Right kidney (tissue), 1 donor: ENCODE results near the gene IFNAR1.
A peak's percentile ranks its signal among the peaks of the same experiment; 100 is the strongest.

Experiments used
- DNase-seq: peaks from one replicate; pipeline ENCODE4 v3.0.0-alpha.2; 2016

Gene IFNAR1

DNA sequence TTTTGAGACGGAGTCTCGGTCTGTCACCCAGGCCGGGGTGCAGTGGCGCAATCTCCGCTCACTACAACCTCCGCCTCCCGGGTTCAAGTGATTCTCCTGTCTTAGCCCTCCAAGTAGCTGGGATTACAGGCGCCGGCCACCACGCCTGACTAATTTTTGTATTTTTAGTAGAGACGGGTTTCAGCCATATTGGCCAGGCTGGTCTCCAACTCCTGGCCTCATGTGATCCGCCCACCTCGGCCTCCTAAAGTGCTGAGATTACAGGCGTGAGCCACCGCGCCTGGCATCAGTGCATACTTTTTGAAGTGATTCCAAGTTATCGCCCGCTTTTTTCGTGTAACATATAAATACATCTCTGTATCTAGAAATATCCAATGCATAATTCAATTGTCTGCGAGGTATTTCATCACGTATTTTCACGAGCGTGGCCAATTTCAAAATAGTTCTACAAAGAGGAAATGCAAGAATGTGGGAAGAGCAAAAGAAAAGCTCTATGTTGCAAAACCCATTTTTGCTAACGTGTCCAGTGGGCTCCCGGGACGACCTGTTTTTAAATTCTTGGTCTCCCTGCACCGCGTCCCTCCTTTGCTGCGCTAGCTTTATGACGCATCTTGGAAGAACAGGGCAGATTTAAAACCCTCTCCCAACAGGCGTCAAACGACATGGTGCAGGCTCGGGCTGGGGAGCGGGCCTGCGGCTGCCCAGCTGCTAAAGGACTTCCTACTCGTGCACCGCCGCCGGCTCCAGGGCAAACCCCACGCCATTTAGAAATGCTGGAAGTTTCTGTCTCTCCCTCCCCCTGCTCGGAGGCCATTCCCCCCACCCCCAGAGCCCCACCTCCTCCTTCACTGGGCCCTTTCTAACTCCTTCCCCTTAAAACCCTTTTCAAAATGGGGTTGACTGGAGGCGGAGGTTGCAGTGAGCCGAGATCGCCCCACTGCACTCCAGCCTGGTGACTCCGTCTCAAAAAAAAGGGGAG is 77.5 kb downstream of the IFNAR1 start:
- peak; percentile 68 for DNase-seq

DNA sequence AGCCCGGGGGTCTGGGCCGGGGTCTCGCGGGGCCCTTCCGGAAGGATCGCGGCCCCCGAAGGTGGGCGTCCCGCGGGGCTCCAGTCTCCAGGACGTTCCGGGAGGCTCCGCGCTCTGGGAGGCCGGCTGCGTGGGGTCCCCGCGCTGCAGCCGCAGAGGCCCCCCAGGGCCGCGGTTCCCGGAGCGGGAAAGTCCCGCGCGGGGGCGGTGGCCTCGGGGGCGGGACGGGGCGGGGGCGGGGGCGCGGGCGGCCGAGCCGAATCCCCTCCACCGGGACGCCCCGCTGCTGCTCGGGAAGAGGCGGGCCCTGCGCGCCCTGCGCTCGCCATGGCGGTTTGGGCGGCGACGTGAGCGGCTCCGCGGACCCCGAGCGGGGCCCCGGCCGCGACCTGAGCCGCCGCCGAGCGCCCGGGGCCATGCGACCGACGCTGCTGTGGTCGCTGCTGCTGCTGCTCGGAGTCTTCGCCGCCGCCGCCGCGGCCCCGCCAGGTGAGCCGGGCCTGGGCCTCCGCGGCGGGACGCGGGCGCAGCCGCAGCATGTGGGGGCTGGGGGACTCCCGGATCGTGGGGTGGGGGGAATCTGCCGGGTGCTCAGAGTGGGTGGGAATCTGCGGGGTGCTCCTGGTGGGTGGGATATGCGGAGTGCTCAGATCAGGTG is 78.5 kb downstream of the IFNAR1 start, which contains the start of gene IFNGR2:
IFNGR2 (plus strand) TSS at position 286 of the 658 bp plus-strand sequence; CDS start at position 417, 131 bp downstream.
- DNase-seq = no peak

DNA sequence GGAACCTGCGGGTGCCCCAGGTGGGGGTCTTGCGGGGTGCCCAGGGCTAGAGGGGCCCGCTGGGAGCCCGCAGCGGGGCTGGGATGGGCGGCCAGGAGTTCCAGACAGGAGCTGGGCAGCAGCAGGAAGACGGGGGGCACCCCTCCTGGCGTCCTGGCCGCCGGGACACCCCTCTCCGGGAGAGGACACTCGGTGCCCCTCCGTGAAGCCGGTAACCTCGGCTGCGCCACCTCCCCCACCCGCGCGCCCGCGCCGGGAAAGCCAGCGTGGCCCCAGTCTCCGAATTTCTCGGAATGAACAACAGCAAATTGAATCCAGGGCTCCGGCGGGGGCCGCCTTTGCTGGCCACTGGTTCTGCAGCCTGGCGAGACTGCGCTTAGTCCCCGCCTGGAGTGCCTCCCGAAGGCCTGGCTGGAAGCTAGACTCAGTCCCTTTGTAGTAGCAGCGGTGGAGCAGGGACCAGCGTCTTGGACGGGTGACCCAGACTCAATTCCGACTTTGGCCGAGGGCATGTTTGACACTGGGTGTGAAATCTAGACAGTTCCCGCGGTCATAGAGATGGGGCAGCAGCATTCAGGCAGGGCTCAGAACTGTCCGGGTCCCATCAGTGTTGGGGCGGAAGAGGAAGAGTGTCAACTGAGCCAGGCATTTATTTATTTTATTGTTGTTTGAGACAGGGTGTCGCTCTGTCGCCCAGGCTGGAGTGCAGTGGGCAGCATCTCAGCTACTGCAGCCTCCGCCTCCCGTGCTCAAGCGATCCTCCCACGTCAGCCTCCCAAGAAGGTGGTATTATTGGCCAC is 79.2 kb downstream of the IFNAR1 start:
- peak; percentile 84 for DNase-seq

DNA sequence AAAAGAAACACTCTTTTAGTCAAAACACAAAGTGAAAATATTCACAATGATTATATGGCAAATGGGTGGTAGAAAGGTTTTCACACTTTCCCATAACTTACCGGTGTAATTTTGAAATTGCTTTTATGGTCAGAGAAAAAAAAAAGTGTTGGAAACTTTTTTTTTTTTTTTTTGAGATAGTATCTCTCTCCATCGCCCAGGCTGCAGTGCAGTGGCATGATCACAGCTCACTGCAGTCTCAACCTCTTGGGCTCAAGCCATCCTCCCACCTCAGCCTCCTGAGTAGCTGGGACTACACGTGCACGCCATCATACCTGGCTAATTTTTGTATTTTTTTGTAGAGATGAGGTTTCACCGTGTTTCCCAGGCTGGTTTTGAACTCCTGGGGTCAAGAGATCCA is 81.7 kb downstream of the IFNAR1 start:
- no peak for DNase-seq
